Measurements from ENCODE around the gene FBN3. TPM values are rescaled to one million over a fixed set of nuclear protein-coding genes. Genes with fewer than 3 reads are reported as not detected.
"Not testable (repeated sequence)": the region's sequence is repeated elsewhere in the genome, so short reads cannot be mapped to it uniquely, and the experiment has no call there.

The FBN3 gene
- total RNA-seq, 1 donor from 2014 or later: 63.7 TPM

GRCh38 chr19:8025316-8025715, 124.1 kb downstream of the FBN3 start:
- H3K36me3 Mint-ChIP-seq: peaks cover 4% of the 10 kb centered on the region
- H3K27ac Mint-ChIP-seq: no peak overlapping the region
- TF ChIP-seq CTCF (conservative IDR thresholded peaks at IDR 0.05): no peak
- no peaks in the 10 kb centered on the region for H3K27me3 Mint-ChIP-seq
- no peak for DNase-seq (ENCODE audit: extremely low spot score, unreplicated experiment)
- H3K4me1 Mint-ChIP-seq (ENCODE audit: unreplicated experiment): peaks cover 17% of the 10 kb centered on the region
- H3K4me3 Mint-ChIP-seq: no peak overlapping the region
- no peaks in the 10 kb centered on the region for H3K9me3 Mint-ChIP-seq

GRCh38 chr19:8024256-8024655, 125.1 kb downstream of the FBN3 start:
- not testable (repeated sequence) for H3K4me3 Mint-ChIP-seq; H3K27me3 Mint-ChIP-seq; DNase-seq (ENCODE audit: extremely low spot score, unreplicated experiment); H3K27ac Mint-ChIP-seq; H3K9me3 Mint-ChIP-seq; H3K36me3 Mint-ChIP-seq
- peaks cover 15% of the 10 kb centered on the region for H3K4me1 Mint-ChIP-seq (ENCODE audit: unreplicated experiment)

GRCh38 chr19:8023371-8023770, 126.0 kb downstream of the FBN3 start:
- Mint-ChIP-seq H3K4me3 (no peak overlapping the region), H3K27me3 (no peaks in the 10 kb centered on the region)

GRCh38 chr19:8022275-8022674, 127.1 kb downstream of the FBN3 start:
- peaks cover 4% of the 10 kb centered on the region for H3K36me3 Mint-ChIP-seq
- peaks cover 12% of the 10 kb centered on the region for H3K4me1 Mint-ChIP-seq (ENCODE audit: unreplicated experiment)
- no peaks in the 10 kb centered on the region for H3K9me3 Mint-ChIP-seq
- no peak for TF ChIP-seq CTCF (conservative IDR thresholded peaks at IDR 0.05)
- H3K4me3 Mint-ChIP-seq: no peak overlapping the region
- no peak for DNase-seq (ENCODE audit: extremely low spot score, unreplicated experiment)
- H3K27me3 Mint-ChIP-seq: no peaks in the 10 kb centered on the region
- H3K27ac Mint-ChIP-seq: no peak overlapping the region

More at GRCh38 chr19:8023371-8023770, 126.0 kb downstream of the FBN3 start:
- Mint-ChIP-seq H3K9me3 (no peaks in the 10 kb centered on the region), H3K4me1 (ENCODE audit: unreplicated experiment) (peaks cover 9% of the 10 kb centered on the region), H3K36me3 (peaks cover 4% of the 10 kb centered on the region), H3K27ac (no peak overlapping the region)
- no peak for TF ChIP-seq CTCF (conservative IDR thresholded peaks at IDR 0.05)
- no peak for DNase-seq (ENCODE audit: extremely low spot score, unreplicated experiment)

- Mint-ChIP-seq H3K36me3 (peaks cover 4% of the 10 kb centered on the region), H3K9me3 (no peaks in the 10 kb centered on the region), H3K27me3 (no peaks in the 10 kb centered on the region), H3K27ac (no peak overlapping the region), H3K4me3 (no peak overlapping the region), H3K4me1 (ENCODE audit: unreplicated experiment) (peaks cover 14% of the 10 kb centered on the region)
- no peak for TF ChIP-seq CTCF (conservative IDR thresholded peaks at IDR 0.05)
- no peak for DNase-seq (ENCODE audit: extremely low spot score, unreplicated experiment)
Measured at GRCh38 chr19:8021374-8021773, 128.0 kb downstream of the FBN3 start.

- H3K4me1 Mint-ChIP-seq (ENCODE audit: unreplicated experiment): peaks cover 14% of the 10 kb centered on the region
- no peak for TF ChIP-seq CTCF (conservative IDR thresholded peaks at IDR 0.05)
- peaks cover 4% of the 10 kb centered on the region for H3K36me3 Mint-ChIP-seq
- H3K27me3 Mint-ChIP-seq: no peaks in the 10 kb centered on the region
- no peak for DNase-seq (ENCODE audit: extremely low spot score, unreplicated experiment)
- no peak overlapping the region for H3K27ac Mint-ChIP-seq
- no peaks in the 10 kb centered on the region for H3K9me3 Mint-ChIP-seq
- H3K4me3 Mint-ChIP-seq: no peak overlapping the region
Measured at GRCh38 chr19:8020681-8021080, 128.7 kb downstream of the FBN3 start.

Data from type B pancreatic cell (in vitro differentiated cells).